IMR-90 (cell line): ENCODE results near the gene TMEM14B. TPM values are rescaled to one million over a fixed set of nuclear protein-coding genes. Genes with fewer than 3 reads are reported as not detected.

Source experiments
- ATAC-seq: fragments of 200-7000 bp; cut with Tn5 transposase; 2 replicates; pipeline ENCODE4 v1.9.1; 2020; ENCODE audit warnings: low read depth, mild to moderate bottlenecking, moderate library complexity
- BruUV-seq: library from RNA; stranded (reverse); fragments of 400-500 nt; replicated peaks from 2 replicates; lab custom pipeline; 2021; lab: Mats Ljungman, UMichigan
- CTCF ChIA-PET: fragments of 300-600 bp; formaldehyde crosslinking; extraction: SDS; loops from one replicate; lab custom pipeline; 2021; ENCODE audit warnings: antibody characterized with exemption; lab: Yijun Ruan, JAX
- POLR2A ChIA-PET: fragments of 300-600 bp; sonication (Branson Sonifier 250); formaldehyde crosslinking; loops from one replicate; lab custom pipeline; 2022; ENCODE audit warnings: antibody characterized with exemption; ENCODE audit not compliant: unreplicated experiment; lab: Charles Lee
- DNase-seq: peaks from one replicate; pipeline ENCODE4 v3.0.0; 2013
- H2AFZ ChIP-seq: replicated peaks from 2 replicates; pipeline ENCODE3; 2013; ENCODE audit warnings: low read length, mild to moderate bottlenecking; ENCODE audit not compliant: poor library complexity
- H2AK5ac ChIP-seq: 2 replicates; pipeline ENCODE4 v1.6.1; 2013; ENCODE audit warnings: low read depth, low read length, inconsistent platforms
- H2AK9ac ChIP-seq: replicated peaks from 2 replicates; pipeline ENCODE3; 2013; ENCODE audit warnings: mild to moderate bottlenecking, low read depth, low read length, moderate library complexity; ENCODE audit not compliant: poor library complexity
- H2BK120ac ChIP-seq: 2 replicates; pipeline ENCODE4 v1.6.1; 2013; ENCODE audit warnings: low read depth, low read length, inconsistent platforms
- H2BK15ac ChIP-seq: 3 replicates; pipeline ENCODE4 v1.6.1; 2013; ENCODE audit warnings: low read depth, low read length, inconsistent platforms
- H2BK20ac ChIP-seq: 2 replicates; pipeline ENCODE4 v1.6.1; 2013; ENCODE audit warnings: low read depth, mild to moderate bottlenecking, inconsistent platforms, low read length, moderate library complexity
- H2BK5ac ChIP-seq: 2 replicates; pipeline ENCODE4 v1.6.1; 2013; ENCODE audit warnings: mild to moderate bottlenecking, low read depth, low read length, inconsistent platforms; ENCODE audit not compliant: poor library complexity, severe bottlenecking
- H3K14ac ChIP-seq: replicated peaks from 2 replicates; pipeline ENCODE4 v1.6.1; 2013; ENCODE audit warnings: low read depth, low read length, inconsistent platforms
- H3K18ac ChIP-seq: 2 replicates; pipeline ENCODE4 v1.6.1; 2013; ENCODE audit warnings: low read depth, low read length, control low read depth
- H3K23ac ChIP-seq: 2 replicates; pipeline ENCODE4 v1.6.1; 2013; ENCODE audit warnings: low read depth, low read length, inconsistent platforms
- H3K27ac ChIP-seq: 2 replicates; pipeline ENCODE4 v1.5.1; 2013; ENCODE audit warnings: mild to moderate bottlenecking, control low read depth, low read length; ENCODE audit not compliant: insufficient read depth
- H3K27me3 ChIP-seq: 2 replicates; pipeline ENCODE4 v1.6.1; 2013; ENCODE audit warnings: low read length; ENCODE audit not compliant: control insufficient read depth, insufficient read depth
- H3K36me3 ChIP-seq: 2 replicates; pipeline ENCODE4 v1.6.1; 2013; ENCODE audit warnings: low read length, mixed read lengths; ENCODE audit not compliant: control insufficient read depth, insufficient read depth
- H3K4ac ChIP-seq: 2 replicates; pipeline ENCODE4 v1.6.1; 2013; ENCODE audit warnings: low read depth, low read length, inconsistent platforms
- H3K4me1 ChIP-seq: 2 replicates; pipeline ENCODE4 v1.6.1; 2013; ENCODE audit warnings: low read length, mixed read lengths; ENCODE audit not compliant: control insufficient read depth, insufficient read depth
- H3K4me2 ChIP-seq: 2 replicates; pipeline ENCODE4 v1.6.1; 2013; ENCODE audit warnings: low read depth, mild to moderate bottlenecking, control low read depth, low read length, moderate library complexity
- H3K4me3 ChIP-seq: 2 replicates; pipeline ENCODE4 v1.5.1; 2013; ENCODE audit warnings: low read depth, mild to moderate bottlenecking, control low read depth, low read length, moderate library complexity; ENCODE audit not compliant: insufficient read depth
- H3K56ac ChIP-seq: 2 replicates; pipeline ENCODE4 v1.6.1; 2013; ENCODE audit warnings: low read length, inconsistent platforms; ENCODE audit not compliant: insufficient read depth; ENCODE audit errors: extremely low read depth
- H3K79me1 ChIP-seq, 2 experiments: 2 replicates each; pipeline ENCODE4 v1.6.1; 2013; ENCODE audit warnings: low read length in 2 of 2, inconsistent platforms in 1 of 2, low read depth in 1 of 2
- H3K9ac ChIP-seq: 2 replicates; pipeline ENCODE4 v1.6.1; 2013; ENCODE audit warnings: low read depth, low read length, control low read depth
- H3K9me1 ChIP-seq: 2 replicates; pipeline ENCODE4 v1.6.1; 2013; ENCODE audit warnings: low read length, inconsistent platforms; ENCODE audit not compliant: insufficient read depth
- H3K9me3 ChIP-seq: 2 replicates; pipeline ENCODE4 v1.6.1; 2013; ENCODE audit warnings: low read length; ENCODE audit not compliant: control insufficient read depth, insufficient read depth
- H4K20me1 ChIP-seq: 2 replicates; pipeline ENCODE4 v1.6.1; 2013; ENCODE audit warnings: low read length, inconsistent platforms; ENCODE audit not compliant: insufficient read depth
- H4K5ac ChIP-seq: 2 replicates; pipeline ENCODE4 v1.6.1; 2013; ENCODE audit warnings: mild to moderate bottlenecking, low read depth, low read length, control low read depth
- H4K8ac ChIP-seq, 2 experiments: 2 replicates each; pipeline ENCODE4 v1.6.1; 2013; ENCODE audit warnings: low read depth in 2 of 2, low read length in 2 of 2, control low read depth in 1 of 2, inconsistent platforms in 1 of 2
- H4K91ac ChIP-seq: 2 replicates; pipeline ENCODE4 v1.6.1; 2013; ENCODE audit warnings: low read depth, low read length, inconsistent platforms; ENCODE audit not compliant: insufficient read depth
- BHLHE40 ChIP-seq: fragments of 150-350 bp; IDR thresholded peaks from 2 replicates; pipeline ENCODE4 v1.6.1; 2016; ENCODE audit warnings: mild to moderate bottlenecking, low read depth, low read length
- CEBPB ChIP-seq: IDR thresholded peaks from 2 replicates; pipeline ENCODE4 v1.6.1; 2012; ENCODE audit warnings: low read depth, low read length, improper control_type of control experiment
- CHD1 ChIP-seq: IDR thresholded peaks from 2 replicates; pipeline ENCODE4 v1.6.1; 2012; ENCODE audit warnings: low read depth, low read length, improper control_type of control experiment
- FOS ChIP-seq: fragments of 150-350 bp; IDR thresholded peaks from 2 replicates; pipeline ENCODE4 v1.6.1; 2016; ENCODE audit warnings: low read depth, low read length
- NFE2L2 ChIP-seq: fragments of 150-350 bp; IDR thresholded peaks from 2 replicates; pipeline ENCODE4 v1.6.1; 2016; ENCODE audit warnings: low read depth, mild to moderate bottlenecking, low read length
- RFX5 ChIP-seq: IDR thresholded peaks from 2 replicates; pipeline ENCODE4 v1.8.0; 2012; ENCODE audit warnings: low read depth, mild to moderate bottlenecking, low read length, moderate library complexity
- WGBS, 2 experiments: methylation state at CpG; one replicate each; pipeline versions ENCODE4 v1.1.5 to v1.1.7; 2013; ENCODE audit warnings: missing lambda C conversion rate in 2 of 2; ENCODE audit not compliant: insufficient read length in 1 of 2; ENCODE audit errors: extremely low coverage in 2 of 2; 5-methylcytosine and 5-hydroxymethylcytosine counted together
- dilution Hi-C: fragments of 300-500 bp; cut with HindIII; formaldehyde crosslinking; loops from one replicate; pipeline ENCODE4 v1.14.3; 2018; ENCODE audit warnings: low sequenced_read_pairs; ENCODE audit not compliant: unreplicated experiment
- in situ Hi-C: fragments of 300-500 bp; cut with MboI; formaldehyde crosslinking; loops from 3 replicates; pipeline ENCODE4 v1.14.3; 2019; ENCODE audit warnings: low sequenced_read_pairs, inconsistent platforms, mixed read lengths
- intact Hi-C: fragments of 100-400 bp; cut with micrococcal nuclease; formaldehyde crosslinking; loops from 2 replicates; pipeline ENCODE4 v1.10.0; 2022
- polyA plus RNA-seq, 3 experiments: library from polyadenylated mRNA; depleted of rRNA; stranded (reverse); fragments of >200 nt; gene quantifications; 2 replicates each; pipeline ENCODE4 v1.2.3, GENCODE V29; 2012; ENCODE audit warnings: low replicate concordance in 1 of 3
- total RNA-seq: library from RNA; depleted of rRNA; stranded (reverse); fragments of >200 nt; gene quantifications from 2 replicates; pipeline ENCODE4 v1.2.3, GENCODE V29; 2012

TMEM14B gene
- total and polyA plus RNA-seq, 2 of the 4 experiments (the other 2 are of a cell fraction) = 66.5 to 81.4 TPM

DNA sequence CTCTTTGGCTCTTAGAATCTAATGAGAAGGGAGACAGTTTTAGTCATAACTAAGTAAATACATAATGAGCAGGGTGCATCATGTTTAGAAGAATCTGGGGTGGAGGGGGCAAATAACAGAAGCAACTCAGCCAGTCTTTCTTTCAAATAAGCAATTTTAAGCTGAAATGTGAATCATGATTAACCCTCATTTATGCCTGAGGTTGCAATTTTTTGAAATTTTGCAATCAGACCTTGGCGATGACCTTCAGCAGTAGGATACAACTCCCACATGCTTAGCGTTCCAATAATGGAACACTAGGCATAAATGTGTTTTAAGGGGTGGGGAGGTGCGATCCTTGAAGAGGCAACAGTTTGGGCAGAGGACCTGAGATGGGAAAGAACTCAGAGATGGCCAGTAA, 30.6 kb downstream of the TMEM14B start:
- Histone ChIP-seq H2AK9ac (no peak overlapping the region), H3K18ac (no peak overlapping the region), H2AK5ac (no peak overlapping the region), H3K4me3 (no peak overlapping the region), H3K23ac (no peak overlapping the region), H3K56ac (no peak overlapping the region), H3K27me3 (no peaks in the 10 kb centered on the region), H3K36me3 (peaks cover 4% of the 10 kb centered on the region; the same call in 1 of the 2 replicates), H3K9me1 (no peaks in the 10 kb centered on the region), H3K4me1 (no peaks in the 10 kb centered on the region), H4K5ac (no peak overlapping the region), H2BK5ac (no peak overlapping the region), H4K20me1 (no peaks in the 10 kb centered on the region), H2BK120ac (no peak overlapping the region), H3K27ac (no peak overlapping the region), H4K91ac (no peak overlapping the region), H2AFZ (no peak overlapping the region), H3K79me1 (no peaks in the 10 kb centered on the region), H3K9ac (no peak overlapping the region), H4K8ac (no peak overlapping the region), H2BK20ac (no peak overlapping the region), H3K9me3 (no peaks in the 10 kb centered on the region), H3K4ac (no peak overlapping the region), H2BK15ac (no peak overlapping the region), H3K14ac (no peak overlapping the region), H3K4me2 (no peak overlapping the region)
- intact Hi-C loops = no loop called here
- POLR2A ChIA-PET = no interaction called here
- TF ChIP-seq FOS = no peak
- no peak for TF ChIP-seq CHD1
- no peak for TF ChIP-seq NFE2L2
- TF ChIP-seq CEBPB = no peak
- no peak for TF ChIP-seq BHLHE40
- TF ChIP-seq RFX5 = no peak
- 86% methylated on average over 1 of the region's 3 CpGs; no CpG with 5 or more reads in 1 of the 2 experiments for WGBS, 2 experiments
- in situ Hi-C loops = no loop called here
- ATAC-seq = no peak
- no peak for DNase-seq
- dilution Hi-C loops = no loop called here
- CTCF ChIA-PET = no interaction called here
- no TSS peak for BruUV-seq
